ENCODE measurements around the gene TYROBP. TPM values are rescaled to one million over a fixed set of nuclear protein-coding genes. Genes with fewer than 3 reads are reported as not detected.

TYROBP gene
- total RNA-seq (2022; extraction: Qiagen RNA extraction), result not detected in 5 replicates

DNA sequence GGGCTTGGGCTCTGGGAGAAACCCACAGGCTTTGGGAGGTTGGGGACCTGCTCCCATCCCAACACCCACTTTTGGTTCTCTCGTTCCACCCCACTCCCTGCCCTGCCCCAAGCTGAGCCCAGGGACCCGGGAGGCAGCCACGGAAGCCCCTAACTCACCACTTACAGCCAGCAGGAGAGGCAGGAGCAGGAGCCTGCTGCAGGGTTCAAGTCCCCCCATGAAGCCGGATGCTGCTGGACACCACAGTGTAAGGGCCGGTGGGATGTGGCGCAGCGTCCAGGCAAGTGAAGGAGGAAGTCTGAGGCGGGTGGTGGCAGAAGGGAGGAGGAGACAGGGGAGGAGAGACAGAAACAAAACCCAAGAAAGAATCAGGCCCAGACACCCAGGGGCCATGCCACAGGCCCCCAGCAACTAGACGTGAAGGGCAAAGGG, at the start of gene TYROBP:
TYROBP (minus strand) TSS at position 286 of the 432 bp plus-strand sequence; CDS start at position 219, 67 bp downstream.

DNA sequence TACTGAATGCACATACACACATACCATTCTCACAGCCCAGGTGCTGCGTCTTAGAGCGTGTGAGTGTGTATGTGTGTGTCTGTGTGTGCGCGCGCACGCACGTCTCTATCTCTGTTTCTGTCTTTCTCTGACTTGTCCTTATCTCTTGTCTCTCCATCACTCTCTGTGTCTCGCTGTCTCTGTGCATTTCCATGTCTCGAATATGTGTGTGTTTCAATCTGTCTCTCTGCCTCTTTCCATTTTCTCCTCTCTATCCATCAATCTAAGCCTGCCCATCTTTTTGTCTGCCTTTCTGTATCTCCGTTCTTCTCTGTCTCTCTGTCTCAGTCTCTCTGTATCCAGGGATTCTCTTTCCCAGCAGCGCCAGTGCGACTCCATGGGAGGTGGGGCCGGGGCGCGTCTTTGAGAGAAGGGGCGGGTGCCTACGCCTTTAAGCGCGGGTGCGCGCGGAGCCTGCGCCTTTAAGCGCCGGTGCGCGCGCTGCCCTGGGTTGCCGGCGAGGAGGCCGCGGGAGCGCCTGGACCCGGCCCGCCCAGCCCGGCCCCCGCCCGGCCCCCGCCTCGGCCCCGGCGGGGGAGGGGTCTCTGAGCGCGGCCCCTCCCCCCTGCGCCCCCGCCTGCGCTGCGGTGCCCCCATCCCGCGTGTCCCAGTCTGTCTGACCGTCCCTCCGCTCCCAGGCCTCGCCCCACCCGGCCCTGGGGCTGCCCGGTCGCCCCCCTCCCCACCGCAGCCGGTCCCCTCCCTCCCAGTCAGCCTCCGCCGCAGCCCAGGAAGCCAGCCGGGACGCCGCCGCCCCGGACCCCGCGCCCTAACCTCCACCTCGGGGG, 28.0 kb upstream of the TYROBP start, which contains the start of gene LRFN3:
LRFN3 (plus strand) TSS at position 464 of the 827 bp plus-strand sequence. CDS start 3,052 bp downstream, outside the sequence.

DNA sequence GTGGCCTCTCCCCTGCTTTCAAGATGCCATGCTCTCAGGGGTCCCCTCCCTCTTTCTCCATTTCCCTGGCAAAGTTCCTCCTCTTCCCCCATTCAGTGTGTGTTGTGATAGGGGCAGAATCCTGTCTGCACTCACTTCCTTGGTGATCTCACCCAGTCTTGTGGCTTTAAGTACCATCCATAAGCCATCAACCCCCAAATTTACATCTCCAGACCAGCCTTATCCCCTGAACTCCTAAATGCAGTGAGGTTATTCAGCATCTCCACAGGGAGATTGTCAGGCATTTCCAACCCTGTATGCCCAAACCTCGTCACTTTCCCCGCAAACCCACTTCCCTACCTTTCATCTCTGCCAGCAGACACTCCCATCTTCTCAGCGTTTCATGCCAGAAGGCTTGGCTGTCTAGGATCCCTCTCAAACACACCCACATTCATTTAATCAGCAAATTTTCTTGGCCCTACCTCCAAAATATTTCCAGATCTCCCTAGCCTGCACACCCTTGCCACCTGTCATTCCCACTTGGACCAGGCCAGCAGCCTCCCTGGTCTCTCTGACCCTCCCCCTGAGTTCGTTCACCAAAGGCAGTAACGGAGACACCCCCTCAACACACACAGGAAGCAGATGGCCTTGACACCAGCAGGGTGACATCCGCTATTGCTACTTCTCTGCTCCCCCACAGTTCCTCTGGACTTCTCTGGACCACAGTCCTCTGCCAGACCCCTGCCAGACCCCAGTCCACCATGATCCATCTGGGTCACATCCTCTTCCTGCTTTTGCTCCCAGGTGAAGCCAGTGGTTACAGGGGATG, 6.0 kb downstream of the TYROBP start, which contains the start of gene HCST:
HCST (plus strand) TSS at position 676 of the 808 bp plus-strand sequence; CDS start at position 741, 65 bp downstream.

DNA sequence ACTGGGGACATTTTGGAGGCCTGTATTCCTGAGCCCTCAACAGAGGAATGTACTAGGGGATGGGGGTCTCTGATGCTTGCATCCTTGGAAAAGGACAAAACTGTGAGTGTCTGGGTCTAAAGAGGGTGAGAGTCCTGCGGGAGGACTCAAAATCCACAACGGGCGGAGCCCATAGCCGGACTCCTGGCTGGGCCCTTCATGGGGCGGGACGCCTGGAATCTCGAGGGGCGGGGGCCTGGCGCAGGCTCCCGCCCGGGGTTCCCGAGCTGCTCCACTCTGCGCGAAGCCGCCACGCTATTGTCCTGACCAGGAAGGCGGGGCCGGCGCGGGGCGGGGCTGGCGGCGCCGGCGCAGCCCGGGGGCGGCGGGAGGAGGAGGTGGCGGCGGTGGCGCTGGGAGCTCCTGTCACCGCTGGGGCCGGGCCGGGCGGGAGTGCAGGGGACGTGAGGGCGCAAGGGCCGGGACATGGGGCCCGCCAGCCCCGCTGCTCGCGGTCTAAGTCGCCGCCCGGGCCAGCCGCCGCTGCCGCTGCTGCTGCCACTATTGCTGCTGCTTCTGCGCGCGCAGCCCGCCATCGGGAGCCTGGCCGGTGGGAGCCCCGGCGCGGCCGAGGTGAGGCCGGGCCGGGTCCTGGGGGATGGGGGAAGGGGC, 39.8 kb downstream of the TYROBP start, which contains the start of gene APLP1:
APLP1 (plus strand) TSS at position 403 of the 651 bp plus-strand sequence; CDS start at position 466, 63 bp downstream.

DNA sequence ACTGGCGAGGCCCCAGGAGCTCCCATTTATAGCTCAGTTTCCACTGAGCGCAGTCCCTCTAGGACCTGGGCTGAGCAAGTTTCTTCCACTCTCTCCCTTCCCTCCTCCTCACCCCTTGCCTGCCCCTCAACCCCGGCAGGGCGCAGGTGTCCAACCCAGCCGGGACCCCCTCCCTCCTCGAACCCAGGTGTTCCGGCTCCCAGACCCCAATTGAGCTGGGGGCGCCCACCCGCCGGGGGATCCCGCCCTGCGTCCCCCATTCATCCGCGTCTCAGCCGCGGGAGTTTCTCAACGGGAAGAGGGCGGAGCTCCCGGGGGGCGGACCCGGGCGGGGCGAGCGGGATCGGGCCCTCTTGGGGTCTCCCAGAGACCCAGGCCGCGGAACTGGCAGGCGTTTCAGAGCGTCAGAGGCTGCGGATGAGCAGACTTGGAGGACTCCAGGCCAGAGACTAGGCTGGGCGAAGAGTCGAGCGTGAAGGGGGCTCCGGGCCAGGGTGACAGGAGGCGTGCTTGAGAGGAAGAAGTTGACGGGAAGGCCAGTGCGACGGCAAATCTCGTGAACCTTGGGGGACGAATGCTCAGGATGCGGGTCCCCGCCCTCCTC, 51.4 kb downstream of the TYROBP start, which contains the start of gene KIRREL2:
KIRREL2 (plus strand) TSS at position 366 of the 604 bp plus-strand sequence; CDS start at position 575, 209 bp downstream.

Other genes starting within 250 kb of the TYROBP start
- 0.51 to 1.1 TPM (median 0.91 TPM) in 5 replicates for gene UPK1A, start 241.8 kb downstream of the TYROBP start, total RNA-seq (2022; extraction: Qiagen RNA extraction)
- 0.03 TPM in 1 of 5 replicates, not detected in the others for gene ZBTB32, start 203.7 kb downstream of the TYROBP start, total RNA-seq (2022; extraction: Qiagen RNA extraction)
- gene KMT2B, start 190.3 kb downstream of the TYROBP start, total RNA-seq (2022; extraction: Qiagen RNA extraction), result 47.4 to 63.8 TPM (median 61.5 TPM) in 5 replicates
- 12.9 to 14.2 TPM (median 13.3 TPM) in 5 replicates for gene IGFLR1, start 165.8 kb downstream of the TYROBP start, total RNA-seq (2022; extraction: Qiagen RNA extraction)
- gene U2AF1L4, start 162.9 kb downstream of the TYROBP start, total RNA-seq (2022; extraction: Qiagen RNA extraction), result 26.6 to 31.3 TPM (median 28.4 TPM) in 5 replicates
- gene PSENEN, start 162.6 kb downstream of the TYROBP start, total RNA-seq (2022; extraction: Qiagen RNA extraction), result 285 to 335 TPM (median 294 TPM) in 5 replicates
- 18.3 to 28.2 TPM (median 25.9 TPM) in 5 replicates for gene LIN37, start 159.7 kb downstream of the TYROBP start, total RNA-seq (2022; extraction: Qiagen RNA extraction)
- 0.12 to 0.29 TPM (median 0.19 TPM) in 5 replicates for gene HSPB6, start 151.3 kb downstream of the TYROBP start, total RNA-seq (2022; extraction: Qiagen RNA extraction)
- gene PROSER3, start 150.1 kb downstream of the TYROBP start, total RNA-seq (2022; extraction: Qiagen RNA extraction), result 23.1 to 33.0 TPM (median 27.3 TPM) in 5 replicates
- 4.3 to 9.2 TPM (median 6.5 TPM) in 5 replicates for gene ARHGAP33, start 132.7 kb downstream of the TYROBP start, total RNA-seq (2022; extraction: Qiagen RNA extraction)
- gene PRODH2, start 95.5 kb downstream of the TYROBP start, total RNA-seq (2022; extraction: Qiagen RNA extraction), result 0.22 to 0.36 TPM (median 0.24 TPM) in 4 of 5 replicates, not detected in the other
- 0.32 to 0.84 TPM (median 0.46 TPM) in 5 replicates for gene NPHS1, start 55.8 kb downstream of the TYROBP start, total RNA-seq (2022; extraction: Qiagen RNA extraction)
- gene KIRREL2, start 51.4 kb downstream of the TYROBP start, total RNA-seq (2022; extraction: Qiagen RNA extraction), result 0.32 to 0.69 TPM (median 0.49 TPM) in 5 replicates
- 62.9 to 100 TPM (median 98.2 TPM) in 5 replicates for gene APLP1, start 39.7 kb downstream of the TYROBP start, total RNA-seq (2022; extraction: Qiagen RNA extraction)
- gene NFKBID, start 7.8 kb downstream of the TYROBP start, total RNA-seq (2022; extraction: Qiagen RNA extraction), result 6.6 to 10.3 TPM (median 7.4 TPM) in 5 replicates
- gene HCST, start 5.8 kb downstream of the TYROBP start, total RNA-seq (2022; extraction: Qiagen RNA extraction), result 0.28 to 0.76 TPM (median 0.62 TPM) in 4 of 5 replicates, not detected in the other
- gene LRFN3, start 28.1 kb upstream of the TYROBP start, total RNA-seq (2022; extraction: Qiagen RNA extraction), result 15.6 to 25.9 TPM (median 22.3 TPM) in 5 replicates
- gene SDHAF1, start 86.9 kb upstream of the TYROBP start, total RNA-seq (2022; extraction: Qiagen RNA extraction), result 28.9 to 53.3 TPM (median 48.7 TPM) in 5 replicates
- 0.10 to 0.50 TPM (median 0.33 TPM) in 5 replicates for gene SYNE4, start 100.5 kb upstream of the TYROBP start, total RNA-seq (2022; extraction: Qiagen RNA extraction)
- gene ALKBH6, start 105.9 kb upstream of the TYROBP start, total RNA-seq (2022; extraction: Qiagen RNA extraction), result 24.0 to 27.0 TPM (median 26.6 TPM) in 5 replicates
- gene CLIP3, start 124.6 kb upstream of the TYROBP start, total RNA-seq (2022; extraction: Qiagen RNA extraction), result 0.68 to 1.1 TPM (median 0.92 TPM) in 5 replicates
- 5.2 to 8.2 TPM (median 7.8 TPM) in 5 replicates for gene THAP8, start 146.0 kb upstream of the TYROBP start, total RNA-seq (2022; extraction: Qiagen RNA extraction)
- 19.8 to 31.7 TPM (median 27.4 TPM) in 5 replicates for gene WDR62, start 146.6 kb upstream of the TYROBP start, total RNA-seq (2022; extraction: Qiagen RNA extraction)
- 0.15 to 0.74 TPM (median 0.38 TPM) in 4 of 5 replicates, not detected in the other for gene OVOL3, start 202.8 kb upstream of the TYROBP start, total RNA-seq (2022; extraction: Qiagen RNA extraction)
- gene POLR2I, start 206.6 kb upstream of the TYROBP start, total RNA-seq (2022; extraction: Qiagen RNA extraction), result 244 to 270 TPM (median 252 TPM) in 5 replicates
- 409 to 569 TPM (median 558 TPM) in 5 replicates for gene TBCB, start 207.2 kb upstream of the TYROBP start, total RNA-seq (2022; extraction: Qiagen RNA extraction)
- gene CAPNS1, start 231.8 kb upstream of the TYROBP start, total RNA-seq (2022; extraction: Qiagen RNA extraction), result 1,500 to 2,226 TPM (median 2,198 TPM) in 5 replicates
- gene COX7A1, start 244.2 kb upstream of the TYROBP start, total RNA-seq (2022; extraction: Qiagen RNA extraction), result not detected in 5 replicates

Data from A549 treated with CORT108297 at 1 μM for 4 hours (cell line).